Right hindlimb (tissue), 1 donor: ENCODE data around the gene CD302.
"Not testable (repeated sequence)": the region's sequence is repeated elsewhere in the genome, so short reads cannot be mapped to it uniquely, and the experiment has no call there.

Experiments used
- DNase-seq: peaks from one replicate; pipeline ENCODE4 v3.0.0-alpha.2; 2018

Gene CD302

GRCh38 chr2:159792599-159792998 lies 5.4 kb downstream of the CD302 start:
- no peak for DNase-seq

- DNase-seq: no peak
Observed at GRCh38 chr2:159792036-159792435, 6.0 kb downstream of the CD302 start.

- no peak for DNase-seq
Observed at GRCh38 chr2:159790323-159790722, 7.7 kb downstream of the CD302 start.

- no peak for DNase-seq
Observed at GRCh38 chr2:159788253-159788652, 9.8 kb downstream of the CD302 start.

- DNase-seq: not testable (repeated sequence)
Observed at GRCh38 chr2:159787647-159788046, 10.4 kb downstream of the CD302 start.

- no peak for DNase-seq
Observed at GRCh38 chr2:159786938-159787337, 11.1 kb downstream of the CD302 start.

GRCh38 chr2:159785195-159785594 lies 12.8 kb downstream of the CD302 start:
- no peak for DNase-seq

- DNase-seq: not testable (repeated sequence)
Observed at GRCh38 chr2:159784744-159785143, 13.3 kb downstream of the CD302 start.

- DNase-seq: no peak
Observed at GRCh38 chr2:159783556-159783955, 14.5 kb downstream of the CD302 start.

GRCh38 chr2:159776321-159776720 lies 21.7 kb downstream of the CD302 start:
- no peak for DNase-seq

GRCh38 chr2:159775021-159775420 lies 23.0 kb downstream of the CD302 start:
- no peak for DNase-seq

- no peak for DNase-seq
Observed at GRCh38 chr2:159774370-159774990, 23.5 kb downstream of the CD302 start.

- DNase-seq: no peak
Observed at GRCh38 chr2:159773886-159774285, 24.1 kb downstream of the CD302 start.

- no peak for DNase-seq
Observed at GRCh38 chr2:159773426-159773825, 24.6 kb downstream of the CD302 start.

- no peak for DNase-seq
Observed at GRCh38 chr2:159769147-159769546, 28.9 kb downstream of the CD302 start.

- no peak for DNase-seq
Observed at GRCh38 chr2:159762075-159762474, 35.9 kb downstream of the CD302 start.

- no peak for DNase-seq
Observed at GRCh38 chr2:159760326-159760725, 37.7 kb downstream of the CD302 start.

- no peak for DNase-seq
Observed at GRCh38 chr2:159759577-159759976, 38.4 kb downstream of the CD302 start.

GRCh38 chr2:159758686-159759085 lies 39.3 kb downstream of the CD302 start:
- no peak for DNase-seq

GRCh38 chr2:159758239-159758638 lies 39.8 kb downstream of the CD302 start:
- no peak for DNase-seq

- no peak for DNase-seq
Observed at GRCh38 chr2:159755788-159756187, 42.2 kb downstream of the CD302 start.

- no peak for DNase-seq
Observed at GRCh38 chr2:159755014-159755413, 43.0 kb downstream of the CD302 start.

- no peak for DNase-seq
Observed at GRCh38 chr2:159753797-159754196, 44.2 kb downstream of the CD302 start.

GRCh38 chr2:159750873-159751272 lies 47.1 kb downstream of the CD302 start:
- no peak for DNase-seq

GRCh38 chr2:159748089-159748488 lies 49.9 kb downstream of the CD302 start:
- no peak for DNase-seq
